HT-29 (cell line): ENCODE data around the gene VIT. TPM values are rescaled to one million over a fixed set of nuclear protein-coding genes. Genes with fewer than 3 reads are reported as not detected.
"Not testable (repeated sequence)": the region's sequence is repeated elsewhere in the genome, so short reads cannot be mapped to it uniquely, and the experiment has no call there.

Experiments used
- DNase-seq: peaks from one replicate; pipeline ENCODE4 v3.0.0-alpha.2; 2015; ENCODE audit warnings: low spot score
- total RNA-seq: library from RNA; depleted of rRNA; stranded (reverse); fragments of >200 nt; shearing (Covaris generic); gene quantifications from 2 replicates; pipeline ENCODE4 v1.2.3, GENCODE V29; 2014

VIT gene
- total RNA-seq, 1 experiment from 2014 or later: not detected

DNA sequence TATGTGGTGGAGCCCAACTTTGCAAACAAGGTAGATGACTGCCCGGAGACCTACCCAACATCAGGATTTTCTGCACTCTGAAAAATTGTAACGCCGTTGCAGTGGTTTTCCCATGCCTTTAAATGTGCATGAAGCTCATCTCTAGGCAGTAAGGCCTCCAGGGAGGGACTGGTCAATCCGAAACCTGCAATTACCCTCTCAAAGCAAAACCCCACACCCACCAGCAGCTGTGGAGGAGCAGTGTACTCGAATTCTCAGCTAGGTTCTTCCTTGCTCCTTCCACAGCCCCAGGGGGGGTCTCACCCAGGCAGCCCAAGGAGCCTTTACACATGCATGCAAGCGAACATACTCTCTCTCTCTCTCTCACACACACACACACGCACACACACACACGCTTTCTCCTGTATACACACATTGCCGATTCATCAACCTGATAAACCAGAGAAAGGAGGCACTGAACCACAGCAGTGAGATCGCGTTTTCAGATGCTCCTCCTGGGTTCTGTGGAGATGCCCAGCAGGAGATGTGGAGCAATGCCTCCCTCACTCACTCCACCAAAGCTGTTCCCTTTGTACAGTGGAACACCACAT, 109.2 kb downstream of the VIT start:
- no peak for DNase-seq

DNA sequence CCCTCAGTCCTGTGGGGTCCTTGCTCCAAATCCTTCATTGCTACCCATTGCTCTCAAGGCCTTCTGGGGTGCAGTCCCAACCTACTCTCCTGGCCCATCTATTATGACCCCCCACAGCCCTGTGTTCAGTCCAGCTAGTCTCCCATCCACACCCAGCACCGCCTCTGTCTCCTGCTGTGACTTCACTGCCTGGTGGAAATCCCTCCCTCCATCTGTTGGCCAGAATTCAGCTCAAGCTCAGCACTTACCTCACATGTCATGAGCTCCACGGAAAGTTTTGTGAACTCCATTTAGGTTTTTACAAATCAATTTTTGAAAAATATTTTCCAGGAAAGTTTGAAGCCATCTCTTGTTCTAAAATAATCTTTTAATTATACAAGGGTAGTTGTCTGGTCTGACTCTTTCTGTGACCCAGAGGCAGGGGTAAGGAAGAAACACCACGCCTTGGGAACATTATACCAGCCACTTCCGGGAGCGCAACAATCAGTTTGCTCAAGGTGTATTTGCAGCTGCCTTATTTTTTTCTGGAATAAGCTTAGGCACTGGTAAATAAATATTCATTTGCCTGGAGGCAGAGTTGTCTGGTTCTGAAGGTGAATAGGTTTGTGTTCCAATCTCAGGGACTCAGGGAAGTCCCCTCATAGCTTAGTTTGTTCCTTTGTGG, 110.8 kb downstream of the VIT start:
- no peak for DNase-seq

DNA sequence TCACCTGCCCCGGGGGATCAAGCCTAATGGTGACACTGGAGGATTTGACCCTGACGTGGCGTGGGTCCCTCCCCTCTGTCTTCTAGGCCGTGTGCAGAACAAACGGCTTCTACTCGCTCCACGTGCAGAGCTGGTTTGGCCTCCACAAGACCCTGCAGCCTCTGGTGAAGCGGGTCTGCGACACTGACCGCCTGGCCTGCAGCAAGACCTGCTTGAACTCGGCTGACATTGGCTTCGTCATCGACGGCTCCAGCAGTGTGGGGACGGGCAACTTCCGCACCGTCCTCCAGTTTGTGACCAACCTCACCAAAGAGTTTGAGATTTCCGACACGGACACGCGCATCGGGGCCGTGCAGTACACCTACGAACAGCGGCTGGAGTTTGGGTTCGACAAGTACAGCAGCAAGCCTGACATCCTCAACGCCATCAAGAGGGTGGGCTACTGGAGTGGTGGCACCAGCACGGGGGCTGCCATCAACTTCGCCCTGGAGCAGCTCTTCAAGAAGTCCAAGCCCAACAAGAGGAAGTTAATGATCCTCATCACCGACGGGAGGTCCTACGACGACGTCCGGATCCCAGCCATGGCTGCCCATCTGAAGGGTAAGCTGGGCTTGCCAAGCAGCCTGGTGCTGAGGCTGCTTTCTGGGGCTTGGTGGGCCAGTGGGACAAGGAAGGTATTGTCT, 112.0 kb downstream of the VIT start:
- DNase-seq: no peak

DNA sequence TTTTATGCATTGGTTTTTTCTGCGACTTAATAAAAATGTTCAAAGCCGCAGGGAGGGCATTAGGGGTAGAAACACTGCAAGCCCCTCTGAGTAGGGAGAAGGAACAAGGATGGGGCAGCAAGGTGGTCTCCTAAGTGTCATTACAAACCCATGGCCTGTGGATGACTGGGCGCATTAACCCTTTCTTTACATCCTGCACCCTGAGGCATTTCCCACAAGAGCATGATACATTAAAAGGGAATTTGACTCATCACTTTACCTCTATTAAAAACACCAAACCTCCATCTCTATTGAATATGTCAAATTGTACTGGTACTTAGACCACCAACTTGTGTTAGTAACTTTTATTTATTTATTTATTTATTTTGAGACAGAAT, 112.5 kb downstream of the VIT start:
- DNase-seq: no peak

DNA sequence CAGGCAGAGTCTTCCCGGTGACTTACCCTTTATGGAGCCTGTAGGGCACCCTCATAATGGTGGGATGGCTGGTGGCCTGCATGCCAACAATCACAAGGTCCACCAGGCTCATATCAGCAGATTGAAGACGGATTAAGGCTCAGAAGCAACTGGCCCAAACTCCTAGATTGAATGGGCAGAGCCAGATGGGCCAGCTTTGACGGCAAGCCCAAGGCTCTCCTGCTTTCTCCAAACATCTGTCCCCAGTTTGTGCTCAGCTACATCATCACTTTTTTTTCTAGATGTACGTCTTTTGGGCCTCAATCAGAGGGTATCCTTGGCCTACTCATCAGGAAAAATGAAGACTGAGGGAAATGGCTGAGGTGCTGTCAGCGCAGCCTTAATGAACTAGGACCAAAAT, 114.6 kb downstream of the VIT start:
- DNase-seq: no peak

DNA sequence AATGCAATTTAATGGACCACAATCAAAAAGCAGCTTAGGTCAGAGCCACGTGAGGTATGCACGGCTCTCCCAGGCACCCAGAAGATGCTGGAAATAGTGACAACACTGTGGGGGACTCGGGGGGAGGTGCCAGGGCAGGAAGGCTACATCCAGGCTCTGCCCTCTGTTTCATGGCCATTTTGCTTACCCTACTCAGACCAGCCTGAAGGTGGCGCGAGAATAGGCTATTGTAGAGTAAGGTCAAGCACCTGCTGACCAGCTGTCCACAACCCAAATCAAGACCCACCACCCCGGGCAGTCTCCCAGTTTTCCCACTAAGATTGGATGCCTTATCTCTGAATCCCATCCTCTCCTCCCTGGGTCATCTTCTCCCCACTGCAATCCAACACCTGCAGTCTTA, 115.7 kb downstream of the VIT start:
- DNase-seq: peak; percentile 48

DNA sequence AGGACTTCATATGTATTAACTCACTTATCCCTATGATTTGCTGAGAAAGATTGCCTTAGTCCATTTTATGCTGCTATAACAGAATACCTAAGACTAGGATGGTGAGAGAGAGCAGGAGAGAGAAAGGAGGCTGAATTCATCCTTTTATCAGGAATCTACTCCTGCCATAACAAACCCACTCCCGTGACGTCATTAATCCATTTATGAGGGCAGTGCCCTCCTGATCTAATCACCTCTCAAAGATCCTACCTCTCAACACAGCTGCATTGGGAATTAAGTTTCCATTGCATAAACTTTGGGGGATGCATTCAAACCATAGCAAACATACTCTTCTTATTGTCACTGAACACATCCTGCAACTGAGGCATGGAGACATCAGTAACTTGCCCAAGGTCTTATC, 122.0 kb downstream of the VIT start:
- no peak for DNase-seq

DNA sequence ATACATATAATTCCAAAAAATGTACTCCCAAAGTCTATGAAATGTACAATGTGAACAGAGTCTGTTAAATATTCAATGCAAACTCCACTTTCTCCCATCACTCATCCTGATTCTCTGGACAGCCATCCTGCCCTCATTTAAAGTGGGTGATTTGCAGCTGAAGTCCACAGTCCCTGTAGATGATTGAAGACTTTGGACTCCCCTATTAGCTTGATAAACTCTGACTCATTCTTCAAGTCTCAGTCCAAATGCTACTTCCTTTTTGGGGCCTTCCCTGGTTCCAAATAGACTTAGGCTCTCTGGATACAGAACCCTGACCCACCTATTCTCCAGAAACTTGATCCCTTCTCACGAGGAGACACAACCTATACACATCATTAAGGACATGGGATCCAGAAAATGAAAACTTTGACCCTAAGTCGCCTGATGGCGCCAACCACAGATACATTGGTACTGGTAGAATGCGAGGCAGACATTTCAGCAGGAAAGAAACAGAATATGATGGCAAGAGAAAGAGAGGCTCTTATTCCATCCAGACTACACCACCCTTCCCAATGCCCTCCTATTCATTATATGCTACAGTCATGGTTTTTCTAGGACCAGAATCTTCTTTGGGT, 122.7 kb downstream of the VIT start:
- DNase-seq: peak; percentile 48

DNA sequence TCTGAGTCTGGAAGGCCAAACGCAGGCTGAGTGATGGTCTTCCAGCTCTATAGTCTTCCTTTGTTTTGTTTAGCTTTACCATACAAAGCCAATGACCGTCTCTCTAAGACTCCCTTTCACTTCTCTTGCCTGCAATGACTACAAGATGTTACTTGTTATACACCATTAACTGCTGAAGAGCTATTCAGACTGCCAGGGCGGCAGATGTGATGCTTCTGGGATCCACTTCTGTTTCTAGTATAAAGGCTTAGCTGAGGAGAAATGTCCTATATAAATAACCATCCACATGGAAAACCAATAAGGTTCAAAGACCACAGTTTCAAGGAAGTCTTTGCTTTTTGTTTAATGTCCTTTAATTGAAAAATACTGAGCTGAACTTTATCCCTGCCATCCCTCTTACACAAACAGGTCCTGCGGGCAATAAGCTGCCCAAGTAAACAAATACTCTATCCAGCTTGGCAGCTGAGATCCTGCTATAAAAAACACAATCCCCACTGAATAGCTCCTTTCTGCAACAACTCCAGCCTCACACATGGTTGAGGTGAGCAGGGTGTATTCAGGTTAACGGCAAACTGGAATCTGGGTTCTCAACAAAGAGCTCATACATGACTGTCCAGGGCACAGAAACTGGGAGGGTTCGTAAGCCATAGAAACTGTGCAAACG, 124.6 kb downstream of the VIT start:
- peak; percentile 83 for DNase-seq

DNA sequence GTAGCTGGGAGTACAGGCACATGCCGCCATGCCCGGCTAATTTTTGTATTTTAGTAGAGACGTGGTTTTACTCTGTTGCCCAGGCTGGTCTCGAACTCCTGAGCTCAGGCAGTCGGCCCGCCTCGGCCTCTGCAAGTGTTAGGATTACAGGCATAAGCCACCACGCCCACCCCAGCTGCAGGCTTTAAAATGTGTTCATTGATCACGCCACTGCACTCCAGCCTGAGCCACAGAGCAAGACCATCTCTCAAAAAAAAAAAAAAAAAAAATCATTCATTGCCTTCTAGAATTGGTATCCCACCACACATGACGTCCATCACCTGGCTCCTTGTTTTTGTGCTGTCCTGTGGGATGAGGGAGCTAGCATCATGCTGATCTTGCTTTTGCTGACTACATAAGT, 127.4 kb downstream of the VIT start:
- no peak for DNase-seq

DNA sequence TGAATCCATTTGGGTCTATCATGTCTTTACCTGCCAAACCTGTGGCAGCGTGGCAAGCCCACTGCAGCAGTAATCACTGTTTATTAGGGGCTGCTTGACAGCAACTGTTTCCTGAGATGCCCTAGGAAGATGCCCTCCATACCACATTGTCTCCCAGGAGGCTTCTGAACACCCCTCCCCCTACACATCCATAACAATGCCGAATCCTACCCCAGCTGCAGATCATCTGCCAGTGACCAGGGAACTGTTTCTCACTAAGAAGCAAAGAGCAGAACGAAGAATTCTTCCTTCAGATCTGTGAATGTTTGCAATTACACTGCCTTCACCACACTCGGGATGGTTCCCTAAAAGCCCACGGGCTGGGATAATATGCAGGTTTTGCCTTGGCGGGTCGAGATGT, 127.8 kb downstream of the VIT start:
- no peak for DNase-seq

DNA sequence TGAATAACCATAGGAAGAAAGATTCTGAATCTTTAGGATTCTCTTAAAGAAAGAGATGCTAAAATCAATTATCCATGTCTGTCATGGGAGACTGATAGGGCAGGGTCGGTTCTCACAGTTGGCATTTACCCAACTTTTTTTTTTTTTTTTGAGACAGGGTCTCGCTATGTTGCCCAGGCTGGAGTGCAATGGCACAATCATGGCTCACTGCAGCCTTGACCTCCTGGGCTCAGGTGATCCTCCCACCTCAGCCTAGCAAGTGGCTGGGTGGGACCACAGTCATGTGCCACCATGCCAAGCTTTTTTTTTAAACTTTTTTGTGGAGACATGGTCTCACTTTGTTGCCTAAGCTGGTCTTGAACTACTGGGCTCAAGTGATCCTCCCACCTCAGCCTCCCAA, 128.2 kb downstream of the VIT start:
- not testable (repeated sequence) for DNase-seq

DNA sequence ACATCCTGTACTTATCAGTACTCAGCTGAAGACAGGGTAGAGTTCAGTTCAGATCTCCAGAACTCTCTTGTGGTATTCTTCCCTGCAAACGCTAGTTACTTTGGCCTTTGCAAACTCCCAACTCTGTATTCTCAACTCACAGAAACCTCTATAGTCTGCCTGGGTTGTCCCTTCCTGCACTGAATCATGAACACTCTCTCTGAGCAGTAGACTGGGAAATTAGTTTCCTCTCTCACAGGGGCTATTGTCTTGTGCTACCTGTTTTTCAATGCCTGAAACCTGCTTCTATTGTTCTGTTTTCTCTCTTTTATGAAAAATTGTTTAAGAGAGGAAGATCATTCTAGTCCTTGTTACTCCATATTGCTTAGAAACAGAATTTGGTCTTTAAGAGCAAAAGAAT, 134.7 kb downstream of the VIT start:
- no peak for DNase-seq

DNA sequence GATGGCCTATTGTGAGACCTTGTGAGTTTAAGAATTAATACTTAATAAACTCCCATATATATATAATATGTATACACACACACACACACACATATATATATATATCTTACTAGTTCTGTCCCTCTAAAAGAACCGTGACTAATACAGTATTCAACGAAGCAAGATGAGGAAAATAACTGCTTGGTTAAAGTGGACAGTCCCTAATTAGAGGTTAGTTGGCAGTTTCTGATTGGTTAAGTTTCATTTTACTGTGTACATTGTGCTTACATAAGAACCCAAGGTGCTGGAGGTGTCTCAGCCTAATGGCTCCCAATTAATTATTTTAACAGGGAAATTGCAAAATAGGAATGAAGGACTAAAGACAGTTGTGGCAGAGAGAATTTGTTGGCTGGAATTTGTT, 137.7 kb downstream of the VIT start:
- no peak for DNase-seq

DNA sequence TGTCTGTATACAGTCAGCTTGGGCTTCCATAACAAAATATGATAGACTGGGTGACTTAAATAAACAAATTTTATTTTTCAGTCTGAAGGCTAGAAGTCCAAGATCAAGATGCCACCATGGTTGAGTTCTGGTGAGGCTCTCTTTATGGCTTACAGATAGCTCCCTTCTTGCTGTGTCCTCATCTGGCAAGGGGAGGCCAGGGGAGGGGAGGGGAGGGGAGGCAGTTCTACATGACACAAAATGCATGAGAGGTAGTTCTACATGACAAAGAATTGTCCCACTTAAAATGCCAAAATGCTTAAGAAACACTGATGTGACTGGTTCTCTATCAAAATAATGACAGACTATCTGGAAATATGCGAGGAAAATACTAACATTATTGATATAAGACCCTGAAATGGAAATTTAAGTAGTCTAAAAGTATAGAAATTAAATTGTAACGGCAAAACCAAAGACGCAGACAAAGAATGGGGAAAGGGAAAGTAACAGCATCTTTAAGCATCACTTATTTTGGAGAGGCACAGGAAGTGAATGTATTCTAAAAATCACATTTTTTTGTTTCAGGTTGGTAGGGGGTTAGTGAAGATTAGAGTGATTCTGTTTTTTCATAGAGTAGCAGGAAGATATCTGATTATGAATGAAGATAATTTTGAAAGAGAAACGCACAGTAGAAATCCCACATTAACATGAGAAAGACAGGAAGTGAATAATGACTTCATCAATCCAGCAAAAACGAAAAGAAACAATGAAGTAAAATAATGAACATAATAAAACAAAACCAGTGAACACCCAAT, 138.4 kb downstream of the VIT start:
- DNase-seq: no peak

DNA sequence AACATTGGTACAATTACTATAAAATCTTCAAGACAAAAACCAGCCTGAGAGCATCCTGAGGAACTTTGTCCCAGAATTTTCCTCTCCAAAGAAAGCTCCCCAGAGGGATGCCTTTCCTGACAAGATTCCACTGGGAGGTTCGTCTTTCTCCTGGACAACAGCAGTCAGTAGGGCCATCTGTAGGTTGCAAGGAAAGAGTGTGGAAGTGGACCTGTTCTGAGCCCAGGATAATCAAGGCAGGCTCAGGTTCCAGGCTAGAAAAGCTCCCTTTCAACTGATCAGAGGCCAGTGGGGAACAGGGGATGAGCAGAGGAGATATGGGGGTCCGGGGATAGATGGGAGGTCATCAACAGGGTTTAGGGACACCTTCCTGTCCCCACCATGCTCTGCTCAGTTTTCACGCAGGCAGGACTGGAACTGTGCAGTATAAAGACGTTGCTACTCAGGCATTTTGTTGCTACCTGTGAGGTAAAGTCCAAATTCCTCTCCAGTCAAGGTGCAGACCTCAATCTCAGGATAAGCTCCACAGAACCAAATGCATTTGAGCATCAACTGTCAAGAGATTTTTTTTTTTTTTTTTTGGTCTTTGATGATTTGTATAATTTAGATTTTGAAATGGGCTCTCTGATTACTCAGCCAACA, 143.6 kb downstream of the VIT start:
- DNase-seq: peak; percentile 13

DNA sequence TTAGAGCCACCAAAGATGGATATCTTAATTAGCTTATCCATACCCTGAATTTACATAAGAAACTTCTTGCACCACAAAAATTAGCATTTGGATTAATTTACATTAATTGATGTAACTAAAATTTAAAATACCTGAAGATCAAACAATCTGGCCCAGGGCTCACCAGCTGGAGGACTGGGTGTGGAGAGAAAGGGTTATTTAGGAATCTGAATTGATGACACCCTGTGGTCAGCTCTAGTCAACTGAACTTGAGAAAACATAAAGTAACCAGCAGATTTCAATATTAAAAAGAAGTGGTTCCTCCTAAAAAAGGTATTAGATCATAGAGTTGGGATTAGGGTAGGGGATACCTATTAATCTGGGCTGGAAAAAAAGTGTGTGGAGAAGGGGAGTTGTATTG, 147.3 kb downstream of the VIT start:
- no peak for DNase-seq

DNA sequence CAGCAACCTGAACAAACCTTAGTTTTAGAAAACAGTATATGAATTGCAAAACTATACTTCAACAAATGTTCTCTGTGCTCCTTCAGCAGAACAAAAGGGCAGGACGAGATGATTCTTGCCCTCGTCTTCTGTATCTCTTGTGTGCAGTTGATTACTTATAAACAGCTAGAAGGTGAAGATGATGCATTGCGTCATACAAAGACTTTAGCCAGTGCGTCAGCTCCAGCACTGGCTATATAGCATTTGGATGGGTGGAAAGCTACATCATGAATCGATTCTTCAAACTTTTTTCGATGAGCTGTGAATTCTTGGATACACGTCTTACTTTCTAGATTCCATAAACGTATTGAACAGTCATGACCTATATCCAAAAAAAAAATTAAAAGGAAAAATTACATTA, 152.8 kb downstream of the VIT start:
- no peak for DNase-seq

DNA sequence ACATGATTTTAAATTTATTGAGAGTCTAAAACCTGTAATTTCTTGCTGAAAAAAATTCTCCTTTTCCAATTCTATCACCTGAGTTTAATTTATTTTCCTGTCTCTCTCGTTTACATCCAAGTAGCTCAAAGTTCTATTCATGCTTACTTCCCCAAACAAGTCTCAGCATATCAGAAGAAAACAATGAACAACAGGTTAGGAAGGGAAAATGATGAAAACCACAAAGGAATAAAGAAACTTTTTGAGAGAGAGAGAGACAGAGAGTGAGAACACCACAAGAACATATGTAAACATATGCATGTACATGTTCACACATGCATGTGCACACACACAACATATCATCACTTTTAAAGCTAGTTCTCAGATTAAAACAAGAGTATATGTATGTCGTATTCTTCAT, 157.7 kb downstream of the VIT start:
- DNase-seq: no peak

DNA sequence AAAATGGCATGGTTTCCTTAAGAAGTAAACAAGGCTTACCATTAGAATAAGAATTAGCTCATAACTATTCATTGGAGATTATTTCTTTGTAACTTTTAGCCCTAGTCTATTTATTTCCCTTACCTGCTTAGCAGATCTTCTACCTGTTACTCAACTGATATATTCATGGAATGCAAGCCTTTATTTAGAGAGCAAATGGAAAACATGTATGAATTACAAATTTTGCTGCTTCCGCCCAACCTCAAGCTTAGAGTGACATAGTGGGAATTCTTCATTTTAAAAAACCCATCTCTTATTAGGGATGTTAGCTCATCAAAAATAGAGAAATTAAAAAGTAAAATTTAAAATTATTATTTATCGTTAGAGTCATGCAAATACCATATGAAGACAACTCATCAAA, 158.9 kb downstream of the VIT start:
- no peak for DNase-seq

DNA sequence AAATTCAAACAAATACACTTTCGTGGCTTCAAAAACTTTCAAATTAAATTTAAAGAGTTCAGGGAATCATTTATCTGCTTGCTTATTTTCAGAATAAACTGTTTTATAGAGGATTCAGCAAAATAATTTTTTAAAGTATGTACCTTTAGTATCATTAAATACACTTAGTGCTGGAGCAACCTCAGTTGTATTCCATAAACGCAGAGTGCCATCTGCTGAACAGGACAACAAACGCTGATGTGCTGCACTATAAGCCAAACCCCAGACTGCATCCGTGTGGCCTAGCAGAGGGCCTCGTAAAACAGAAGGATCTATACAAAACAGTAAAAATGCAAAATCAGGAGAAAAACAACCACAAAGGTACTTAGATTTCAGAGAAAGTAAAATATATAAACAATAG, 161.2 kb downstream of the VIT start:
- no peak for DNase-seq
